ENCODE results near the gene KRTAP10-12.
"Not testable (repeated sequence)": the region's sequence is repeated elsewhere in the genome, so short reads cannot be mapped to it uniquely, and the experiment has no call there.

Gene KRTAP10-12

GRCh38 chr21:44670642-44671432, 26.1 kb upstream of the KRTAP10-12 start:
- no peak for DNase-seq

DNA sequence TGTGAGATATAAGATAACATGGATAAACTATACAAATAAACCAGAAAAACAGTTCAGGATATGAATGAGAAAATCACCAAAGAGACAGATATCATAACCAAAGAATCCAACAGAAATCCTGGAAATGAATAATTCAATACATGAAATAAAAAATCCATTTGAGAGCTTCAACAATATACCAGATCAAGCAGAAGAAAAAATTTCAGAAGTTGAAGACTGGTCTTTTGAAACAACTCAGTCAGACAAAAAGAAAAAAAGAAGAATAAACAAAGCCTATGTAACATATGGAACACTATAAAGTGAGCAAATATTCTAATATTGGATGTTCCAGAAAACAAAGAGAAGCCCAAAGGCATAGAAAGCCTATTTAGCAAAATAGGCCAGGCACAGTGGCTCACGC, 25.1 kb upstream of the KRTAP10-12 start:
- DNase-seq: no peak

- no peak for DNase-seq
Observed at GRCh38 chr21:44677881-44678280, 19.1 kb upstream of the KRTAP10-12 start.

GRCh38 chr21:44681152-44681551, 15.8 kb upstream of the KRTAP10-12 start:
- no peak for DNase-seq

DNA sequence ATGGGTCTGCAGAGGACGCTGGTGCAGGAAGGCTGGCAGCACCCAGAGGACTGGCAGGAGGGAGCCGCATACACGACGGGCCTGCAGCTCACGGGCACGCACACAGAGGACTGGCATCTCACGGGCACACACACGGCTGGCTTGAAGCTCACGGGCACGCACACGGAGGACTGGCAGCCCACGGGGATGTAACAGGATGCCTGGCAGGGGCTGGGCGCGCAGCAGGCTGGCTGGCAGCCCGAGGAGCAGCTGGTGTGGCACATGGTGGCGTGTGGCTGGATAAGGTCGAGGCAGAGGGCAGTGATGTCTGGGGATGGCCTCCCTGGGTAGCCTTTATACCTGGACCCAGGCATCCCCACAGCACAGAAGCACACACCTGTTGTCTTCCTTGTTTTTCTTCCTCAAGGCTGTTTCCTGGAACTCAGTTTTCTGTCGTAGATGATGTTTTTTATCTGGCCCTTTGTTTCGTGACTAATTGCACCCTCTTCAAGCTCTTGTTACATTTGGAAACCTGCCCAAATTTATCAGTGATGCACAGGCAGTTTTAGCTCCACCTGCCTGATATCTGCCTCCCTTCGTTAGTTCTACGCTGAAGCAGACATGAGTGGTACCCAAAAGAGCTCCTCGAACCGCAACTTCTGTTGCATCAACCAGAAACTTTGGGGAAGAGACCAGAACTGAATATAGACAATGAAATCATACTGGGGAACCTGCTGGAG, 15.0 kb upstream of the KRTAP10-12 start, which contains the start of gene KRTAP12-1:
KRTAP12-1 (minus strand) TSS at position 303 of the 719 bp plus-strand sequence; CDS start at position 263, 40 bp downstream.
- no peak for DNase-seq

GRCh38 chr21:44682580-44683151, 14.3 kb upstream of the KRTAP10-12 start:
- no peak for DNase-seq

DNA sequence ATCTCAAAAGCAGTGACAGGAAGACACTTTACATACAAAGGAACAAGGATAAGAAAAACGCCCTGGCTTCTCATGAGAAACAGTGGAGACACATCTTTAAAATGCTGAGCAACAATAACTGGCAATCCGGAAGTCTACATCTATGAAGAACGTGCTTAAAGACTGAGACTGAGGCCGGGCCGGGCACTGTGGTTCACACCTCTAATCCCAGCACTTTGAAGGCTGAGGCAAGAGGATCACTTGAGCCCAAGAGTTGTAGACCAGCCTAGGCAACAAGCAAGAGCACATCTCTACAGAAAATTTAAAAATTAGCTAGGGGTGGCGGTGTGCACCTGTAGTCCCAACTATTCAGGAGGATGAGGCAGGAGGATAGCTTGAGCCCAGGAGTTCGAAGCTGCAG, 12.9 kb upstream of the KRTAP10-12 start:
- DNase-seq: no peak

- no peak for DNase-seq
Observed at GRCh38 chr21:44684483-44684882, 12.5 kb upstream of the KRTAP10-12 start.

- not testable (repeated sequence) for DNase-seq
Observed at GRCh38 chr21:44685050-44685449, 11.9 kb upstream of the KRTAP10-12 start.

DNA sequence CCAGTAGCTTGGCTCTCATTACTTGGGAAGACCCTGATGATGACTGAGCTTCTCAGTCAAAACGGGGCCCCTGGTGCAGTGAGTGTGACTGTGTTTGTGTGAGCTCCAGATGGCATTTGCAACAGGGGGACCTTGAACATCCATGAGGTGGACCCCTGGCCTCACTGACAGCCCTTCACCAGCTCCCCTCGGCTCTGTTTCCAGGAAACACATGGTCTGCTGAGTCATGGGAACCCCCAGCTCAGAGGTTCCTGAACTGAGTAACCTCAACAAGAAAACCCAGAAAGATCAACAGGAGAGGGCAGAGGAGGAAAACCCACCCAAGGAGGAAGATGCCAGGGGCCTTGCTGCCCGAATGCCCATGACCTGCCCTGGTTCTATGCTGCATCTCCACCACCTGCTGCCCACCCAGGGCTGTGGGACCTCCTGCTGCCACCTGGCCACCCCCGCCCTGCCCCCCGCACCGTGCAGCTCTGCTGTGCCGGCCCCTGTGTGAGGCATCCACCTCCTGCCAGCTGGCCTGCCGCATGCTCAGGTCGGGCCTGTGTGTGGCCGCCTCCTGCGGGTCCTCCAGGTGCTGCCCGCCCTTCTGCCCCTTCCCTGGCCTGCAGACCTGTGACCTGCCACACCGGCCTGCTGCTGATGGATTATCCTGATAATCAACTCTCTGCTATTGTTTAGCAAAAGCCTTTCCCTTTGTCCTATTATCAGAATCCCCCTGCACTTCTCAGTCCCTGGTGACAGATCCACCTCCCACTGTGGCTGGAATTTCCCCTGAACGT, 10.8 kb upstream of the KRTAP10-12 start:
- DNase-seq: no peak

GRCh38 chr21:44686843-44687561, 10.0 kb upstream of the KRTAP10-12 start:
- no peak for DNase-seq

DNA sequence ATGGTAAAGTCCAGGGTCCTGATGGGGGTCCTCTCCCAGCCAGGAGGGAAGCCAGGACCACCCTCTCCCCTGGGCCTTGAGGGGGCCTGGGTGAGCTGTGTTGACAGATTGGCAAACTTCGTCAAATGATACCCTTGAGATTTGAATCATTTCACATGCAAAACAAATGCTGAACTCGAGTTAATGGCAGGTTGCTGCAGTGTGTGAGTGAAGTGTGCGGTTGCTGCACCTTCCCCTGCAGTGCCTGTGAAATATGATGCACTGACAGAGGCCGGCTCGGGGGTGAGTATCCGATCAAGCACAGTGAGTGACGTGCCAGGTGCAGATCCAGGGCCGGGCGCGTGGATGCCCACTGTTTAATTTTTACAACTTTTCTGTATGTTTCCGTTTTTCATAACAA, 9.3 kb upstream of the KRTAP10-12 start:
- DNase-seq: no peak

DNA sequence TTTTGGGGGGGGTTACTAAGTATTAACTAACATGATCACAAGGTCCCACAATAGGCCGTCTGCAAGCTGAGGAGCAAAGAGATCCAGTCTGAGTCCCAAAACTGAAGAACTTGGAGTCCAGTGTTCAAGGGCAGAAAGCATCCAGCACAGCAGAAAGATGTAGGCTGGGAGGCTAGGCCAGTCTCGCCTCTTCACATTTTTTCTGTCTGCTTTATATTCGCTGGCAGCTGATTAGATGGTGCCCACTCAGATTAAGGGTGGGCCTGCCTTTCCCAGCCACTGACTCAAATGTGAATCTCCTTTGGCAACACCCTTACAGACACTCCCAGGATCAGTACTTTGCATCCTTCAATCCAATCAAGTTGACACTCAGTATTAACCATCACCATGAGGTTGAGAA, 7.2 kb upstream of the KRTAP10-12 start:
- not testable (repeated sequence) for DNase-seq

GRCh38 chr21:44691686-44692085, 5.3 kb upstream of the KRTAP10-12 start:
- DNase-seq: no peak

- no peak for DNase-seq
Observed at GRCh38 chr21:44692798-44693512, 4.0 kb upstream of the KRTAP10-12 start.

- DNase-seq: no peak
Observed at GRCh38 chr21:44694776-44695175, 2.2 kb upstream of the KRTAP10-12 start.

DNA sequence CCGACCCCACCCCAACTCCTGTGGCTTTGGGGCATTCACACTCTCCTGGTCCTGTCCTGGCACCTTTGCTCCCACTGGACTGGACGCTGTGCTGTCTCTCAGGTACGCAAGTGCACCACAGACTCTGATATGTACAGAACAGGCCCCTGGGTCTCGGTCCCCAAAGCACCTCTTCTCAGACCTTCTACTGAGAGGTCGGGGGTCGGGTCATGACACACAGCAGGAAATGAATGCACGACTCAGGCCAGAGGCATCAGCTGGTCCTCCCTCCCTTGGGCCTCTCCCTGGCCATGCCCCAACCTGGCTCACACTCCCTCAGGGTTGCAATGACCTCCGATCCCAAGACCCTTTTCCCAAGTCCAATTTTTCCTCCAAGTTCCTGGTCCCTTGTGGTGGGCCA, 1.8 kb upstream of the KRTAP10-12 start:
- DNase-seq: no peak

DNA sequence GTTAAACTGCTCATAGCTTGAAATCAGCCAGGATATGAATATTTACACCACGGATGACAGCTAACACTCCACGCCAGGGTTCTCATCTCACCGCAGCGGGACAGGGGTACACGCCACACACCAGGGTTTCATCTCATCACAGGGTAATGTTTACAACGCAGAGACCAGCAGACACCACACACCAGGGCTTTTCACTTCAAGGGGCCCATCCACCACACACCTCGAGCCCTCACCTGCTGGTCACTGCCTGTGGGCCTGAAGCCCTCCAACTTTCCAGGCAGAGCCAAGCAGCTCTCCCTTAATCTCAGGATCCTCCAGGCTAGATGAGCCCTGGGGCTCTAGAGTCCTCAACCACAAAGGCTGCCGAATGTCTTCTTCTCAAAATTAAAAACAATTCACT, 1.3 kb upstream of the KRTAP10-12 start:
- no peak for DNase-seq

GRCh38 chr21:44696572-44696971, 400 bp upstream of the KRTAP10-12 start:
- no peak for DNase-seq

DNA sequence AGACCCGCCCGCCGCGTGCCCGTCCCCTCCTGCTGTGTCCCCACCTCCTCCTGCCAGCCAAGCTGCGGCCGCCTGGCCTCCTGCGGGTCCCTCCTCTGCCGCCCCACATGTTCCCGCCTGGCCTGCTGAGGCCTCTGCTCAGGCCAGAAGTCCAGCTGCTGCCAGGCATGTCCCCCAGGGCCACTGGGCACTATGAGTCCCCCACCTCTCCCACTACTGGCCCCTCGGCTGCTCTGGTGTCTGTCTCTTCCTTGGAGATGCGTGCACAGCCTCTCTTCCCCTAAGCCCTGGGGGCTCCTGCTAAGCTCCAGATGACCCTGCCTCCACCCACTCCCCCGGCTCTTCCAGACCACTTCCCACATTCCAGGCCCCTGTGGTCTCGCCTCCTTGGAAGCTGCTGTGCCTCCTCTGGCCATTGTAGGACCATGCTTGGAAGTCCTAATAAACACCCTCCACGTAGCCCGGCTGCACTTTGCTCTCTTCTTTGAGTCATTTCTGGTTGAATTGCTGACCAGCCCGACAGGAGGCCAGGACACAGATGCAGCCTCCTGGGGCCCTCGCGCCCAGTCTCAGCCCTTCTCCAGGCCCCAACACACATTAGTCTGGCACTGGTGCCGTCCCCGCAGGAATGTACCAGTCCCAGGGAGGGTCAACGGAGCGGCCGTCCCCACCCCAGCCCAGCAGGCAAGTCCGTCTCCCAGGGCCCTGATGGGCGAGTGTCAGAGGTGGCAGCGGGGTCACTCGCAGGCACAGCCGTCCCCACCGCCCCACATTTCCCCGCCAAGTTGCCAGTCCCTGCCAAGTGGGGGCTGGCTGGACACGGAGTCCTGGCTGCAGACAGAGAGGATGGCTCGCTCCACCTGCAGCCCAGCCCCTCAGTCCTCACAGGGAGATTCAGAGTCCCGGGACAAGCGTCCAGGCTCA, 1.1 kb downstream of the KRTAP10-12 start:
- DNase-seq: no peak

Measured in SW 1271 (cell line).